ENCODE results near the gene GDA.

GDA gene

GRCh38 chr9:72151104-72151503, 1.9 kb downstream of the GDA start:
- DNase-seq, result no peak

- DNase-seq, result no peak
These were observed 5.4 kb downstream of the GDA start for GRCh38 chr9:72154468-72155285.

GRCh38 chr9:72155301-72155700, 6.1 kb downstream of the GDA start:
- no peak for DNase-seq

- DNase-seq, result no peak
These were observed 7.3 kb downstream of the GDA start for GRCh38 chr9:72156586-72156985.

- DNase-seq, result no peak
These were observed 9.4 kb downstream of the GDA start for GRCh38 chr9:72158680-72159079.

- no peak for DNase-seq
These were observed 11.3 kb downstream of the GDA start for GRCh38 chr9:72160446-72161123.

- DNase-seq, result no peak
These were observed 16.1 kb downstream of the GDA start for GRCh38 chr9:72165326-72165725.

- no peak for DNase-seq
These were observed 16.7 kb downstream of the GDA start for GRCh38 chr9:72165821-72166547.

- DNase-seq, result no peak
These were observed 18.8 kb downstream of the GDA start for GRCh38 chr9:72168075-72168474.

GRCh38 chr9:72169178-72169577, 19.9 kb downstream of the GDA start:
- DNase-seq, result no peak

GRCh38 chr9:72173080-72173479, 23.8 kb downstream of the GDA start:
- no peak for DNase-seq

GRCh38 chr9:72185561-72185960, 36.3 kb downstream of the GDA start:
- DNase-seq, result no peak

- no peak for DNase-seq
These were observed 38.0 kb downstream of the GDA start for GRCh38 chr9:72187121-72187695.

GRCh38 chr9:72188232-72188631, 39.0 kb downstream of the GDA start:
- DNase-seq, result no peak

- DNase-seq, result no peak
These were observed 44.2 kb downstream of the GDA start for GRCh38 chr9:72193478-72193881.

- DNase-seq, result no peak
These were observed 50.0 kb downstream of the GDA start for GRCh38 chr9:72199238-72199637.

GRCh38 chr9:72200452-72200851, 51.2 kb downstream of the GDA start:
- DNase-seq, result no peak

GRCh38 chr9:72202009-72202408, 52.8 kb downstream of the GDA start:
- DNase-seq, result no peak

- no peak for DNase-seq
These were observed 54.1 kb downstream of the GDA start for GRCh38 chr9:72203205-72203803.

GRCh38 chr9:72204062-72204461, 54.8 kb downstream of the GDA start:
- no peak for DNase-seq

- DNase-seq, result no peak
These were observed 56.3 kb downstream of the GDA start for GRCh38 chr9:72205513-72205912.

- DNase-seq, result no peak
These were observed 58.0 kb downstream of the GDA start for GRCh38 chr9:72207278-72207677.

GRCh38 chr9:72210522-72210921, 61.3 kb downstream of the GDA start:
- DNase-seq, result no peak

Data from CD4-positive, alpha-beta T cell treated with Interleukin-6 for 4 hours (primary cell).